AG09319 (cell line): ENCODE measurements around the gene TMEM260.

Experiments used
- DNase-seq: peaks from one replicate; pipeline ENCODE4 v3.0.0-alpha.2; 2010; ENCODE audit warnings: low read depth; ENCODE audit errors: extremely low read depth
- TF ChIP-seq, protein P1 (sequence below): IDR thresholded peaks from 2 replicates; pipeline ENCODE4 v1.5.1; 2011; ENCODE audit warnings: low read depth, mild to moderate bottlenecking, inconsistent platforms, low read length, moderate library complexity

Gene TMEM260

DNA sequence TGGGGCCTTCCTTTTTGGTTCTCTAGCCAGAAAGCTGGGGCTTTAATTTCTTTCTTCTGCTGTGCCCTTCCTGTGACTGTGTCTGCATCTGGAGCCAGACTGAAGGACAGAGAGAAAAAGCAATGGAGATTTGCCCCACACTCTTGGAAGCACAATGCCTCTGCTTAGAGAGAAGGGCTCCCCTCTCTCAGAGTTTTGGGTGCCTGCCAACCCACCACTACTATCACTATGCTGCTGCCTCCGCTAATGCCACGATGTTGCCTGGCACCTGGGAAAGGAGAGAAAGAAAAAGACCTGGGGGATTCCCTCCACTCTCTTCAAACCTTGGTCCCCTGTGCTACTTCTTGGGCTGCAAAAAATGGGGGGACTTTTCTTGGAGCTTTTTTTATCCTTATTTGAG lies 52.6 kb downstream of the TMEM260 start:
- TF ChIP-seq, protein P1, sequence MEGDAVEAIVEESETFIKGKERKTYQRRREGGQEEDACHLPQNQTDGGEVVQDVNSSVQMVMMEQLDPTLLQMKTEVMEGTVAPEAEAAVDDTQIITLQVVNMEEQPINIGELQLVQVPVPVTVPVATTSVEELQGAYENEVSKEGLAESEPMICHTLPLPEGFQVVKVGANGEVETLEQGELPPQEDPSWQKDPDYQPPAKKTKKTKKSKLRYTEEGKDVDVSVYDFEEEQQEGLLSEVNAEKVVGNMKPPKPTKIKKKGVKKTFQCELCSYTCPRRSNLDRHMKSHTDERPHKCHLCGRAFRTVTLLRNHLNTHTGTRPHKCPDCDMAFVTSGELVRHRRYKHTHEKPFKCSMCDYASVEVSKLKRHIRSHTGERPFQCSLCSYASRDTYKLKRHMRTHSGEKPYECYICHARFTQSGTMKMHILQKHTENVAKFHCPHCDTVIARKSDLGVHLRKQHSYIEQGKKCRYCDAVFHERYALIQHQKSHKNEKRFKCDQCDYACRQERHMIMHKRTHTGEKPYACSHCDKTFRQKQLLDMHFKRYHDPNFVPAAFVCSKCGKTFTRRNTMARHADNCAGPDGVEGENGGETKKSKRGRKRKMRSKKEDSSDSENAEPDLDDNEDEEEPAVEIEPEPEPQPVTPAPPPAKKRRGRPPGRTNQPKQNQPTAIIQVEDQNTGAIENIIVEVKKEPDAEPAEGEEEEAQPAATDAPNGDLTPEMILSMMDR: no peak
- no peak for DNase-seq

DNA sequence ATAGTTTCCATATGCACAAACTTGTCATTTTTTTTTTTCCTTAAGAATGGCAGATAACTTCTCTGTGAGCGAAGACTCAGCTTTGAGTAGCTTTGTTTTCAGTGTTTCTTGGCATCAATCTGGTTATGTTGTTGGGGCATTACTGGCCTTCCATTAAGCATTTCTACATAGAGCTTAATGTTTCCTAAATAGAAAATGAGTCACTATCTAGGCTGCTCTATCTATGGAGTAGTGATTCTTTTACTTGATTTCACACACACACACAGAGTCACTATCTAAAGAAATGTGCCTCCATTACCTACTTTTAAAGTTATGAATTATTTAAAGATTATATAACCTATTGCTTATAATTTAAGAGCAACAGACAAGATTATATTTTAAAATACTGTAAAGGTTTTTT lies 53.9 kb downstream of the TMEM260 start:
- TF ChIP-seq, protein P1: no peak
- DNase-seq: no peak

DNA sequence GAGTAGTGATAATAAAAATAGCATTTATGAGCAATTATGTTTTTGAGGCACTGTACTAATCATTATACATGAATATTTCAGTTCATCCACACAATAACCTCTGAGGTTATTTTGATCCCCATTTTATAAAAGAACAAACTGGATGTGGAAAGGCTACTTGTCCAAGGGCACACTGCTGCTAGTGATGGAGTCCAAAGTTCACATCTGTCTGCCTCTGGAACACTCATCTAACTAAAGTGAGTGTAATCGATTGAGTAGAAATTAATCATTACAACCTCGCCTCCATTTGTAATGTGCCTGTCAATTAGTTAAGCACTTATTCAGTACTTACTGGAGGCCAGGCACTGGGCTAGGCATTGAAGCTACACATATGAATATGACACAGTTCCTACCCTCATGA lies 55.4 kb downstream of the TMEM260 start:
- no peak for DNase-seq
- TF ChIP-seq, protein P1: no peak

DNA sequence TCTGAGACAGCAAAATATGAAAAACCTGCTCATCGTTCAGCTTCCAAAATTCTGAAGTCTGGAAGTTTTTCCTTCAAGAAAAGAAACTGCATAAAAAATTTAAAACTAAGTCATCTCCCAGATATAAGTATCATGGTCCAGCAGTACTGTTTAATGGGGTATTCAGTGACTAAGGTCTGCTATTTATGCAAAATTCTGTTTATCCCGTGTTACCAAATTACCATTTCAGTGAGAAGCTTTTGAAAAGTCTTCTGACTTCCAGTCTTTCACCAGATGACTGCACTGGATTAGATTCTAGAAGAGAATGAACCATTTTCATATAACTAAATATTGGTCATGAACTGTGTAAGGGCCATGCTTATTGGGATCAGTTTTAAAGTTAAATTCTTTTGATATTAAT lies 67.9 kb downstream of the TMEM260 start:
- TF ChIP-seq, protein P1: no peak
- DNase-seq: no peak

DNA sequence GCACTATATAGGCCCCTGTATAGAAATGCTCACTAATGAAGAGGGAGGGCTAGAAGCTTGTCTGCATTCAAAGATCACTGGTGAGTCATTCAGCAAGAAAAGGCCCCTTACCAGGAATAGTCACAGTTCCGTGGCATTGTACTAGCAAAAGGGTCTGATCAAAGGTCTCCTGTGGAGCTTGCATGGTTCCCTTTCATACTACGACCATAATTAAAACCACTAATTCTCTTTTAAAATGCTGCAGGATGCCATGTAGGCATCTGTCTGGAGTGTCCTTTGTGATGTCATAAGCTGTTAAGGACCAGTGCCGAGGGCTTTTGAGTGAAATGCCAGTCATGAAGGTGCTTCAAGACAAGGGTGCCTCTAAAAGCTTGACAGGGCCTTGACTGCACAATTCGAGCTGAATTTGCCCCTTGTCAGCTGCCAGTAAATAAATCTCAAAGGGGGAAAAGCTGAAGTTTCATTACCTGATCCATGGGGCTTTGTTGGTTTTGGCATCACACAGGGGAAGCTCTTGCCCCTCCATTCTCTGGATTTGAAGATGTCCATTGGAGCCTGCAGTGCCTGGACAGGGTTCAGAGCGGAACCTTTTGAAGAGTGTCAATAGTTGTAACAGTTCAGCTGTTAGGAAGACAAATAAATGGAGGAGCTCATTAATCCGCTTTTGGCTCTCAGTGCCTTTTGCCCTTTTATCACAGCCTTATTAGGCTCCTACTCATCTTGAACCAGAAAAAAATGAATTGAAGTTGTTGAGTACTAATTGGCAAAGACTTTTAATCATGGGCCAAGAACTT lies 69.1 kb downstream of the TMEM260 start:
- DNase-seq: no peak
- TF ChIP-seq, protein P1: no peak

DNA sequence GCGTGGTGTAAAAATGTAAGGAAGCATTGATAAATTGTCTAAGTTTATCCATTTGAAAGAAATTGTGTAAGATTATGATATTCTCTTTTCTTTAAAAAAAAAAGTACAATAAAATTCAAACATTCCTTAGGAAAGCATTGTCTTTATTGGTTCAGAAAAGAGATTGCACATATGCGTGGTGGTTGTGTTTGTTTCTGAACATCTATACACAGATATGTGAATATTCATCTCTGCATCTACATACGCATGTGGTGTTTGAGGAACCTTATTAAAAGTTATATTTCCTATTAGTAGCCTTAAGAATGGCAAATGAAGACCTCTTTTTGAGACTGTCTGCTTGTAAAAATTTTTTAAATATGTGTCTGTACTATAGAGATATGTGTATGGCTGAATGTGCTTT lies 69.8 kb downstream of the TMEM260 start:
- TF ChIP-seq, protein P1: no peak
- DNase-seq: no peak

DNA sequence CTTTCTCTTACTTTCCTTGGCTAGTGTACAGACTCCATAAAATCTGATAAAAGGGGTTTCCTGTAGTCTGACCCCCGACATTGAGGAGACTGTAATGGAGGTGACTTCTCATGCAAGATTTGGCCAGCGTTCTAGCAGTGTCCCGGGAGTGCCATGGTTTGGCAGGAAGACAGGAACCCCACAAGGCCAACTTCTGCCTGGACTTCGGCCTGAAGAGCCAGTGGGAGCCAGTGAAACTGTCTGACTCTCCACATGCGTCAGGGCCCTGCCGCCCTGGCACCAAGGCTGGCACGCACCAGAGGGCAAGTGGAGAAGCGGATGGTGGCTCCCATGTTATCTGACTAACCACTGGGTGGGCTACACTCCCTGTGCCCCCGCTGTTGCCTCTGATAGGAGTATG lies 70.5 kb downstream of the TMEM260 start:
- DNase-seq: no peak
- TF ChIP-seq, protein P1: no peak
